ENCODE data around the gene KCNJ15.

- TF ChIP-seq CTCF (IDR thresholded peaks at IDR 0.05) (no peak), POLR2A (IDR thresholded peaks at IDR 0.05) (no peak)
Observed at GRCh38 chr21:38289705-38290485, 33.1 kb downstream of the KCNJ15 start.
